Spleen (tissue), 11 donors: ENCODE results near the gene ADCY4. TPM values are rescaled to one million over a fixed set of nuclear protein-coding genes. Genes with fewer than 3 reads are reported as not detected.

Experiments used
- DNase-seq: peaks from one replicate; pipeline ENCODE4 v3.0.0-alpha.2; 2020
- H3K27ac ChIP-seq, 8 donors: fragments of 200-600 bp; sonication (generic) in 7 of 8; 1 replicate in 4 of 8; 2 replicates in 4 of 8; pipeline versions ENCODE4 v1.5.0 to v1.8.0; 2016 to 2021; ENCODE audit warnings: inconsistent platforms in 4 of 8, mild to moderate bottlenecking in 4 of 8, moderate library complexity in 1 of 8
- H3K27me3 ChIP-seq, 7 donors: fragments of 200-600 bp; sonication (generic) in 6 of 7; replicated peaks in 1 of 7; 1 replicate in 4 of 7; 2 replicates in 3 of 7; pipeline versions ENCODE4 v1.5.0 to v1.8.0; 2016 to 2021; ENCODE audit warnings: inconsistent platforms in 3 of 7, mild to moderate bottlenecking in 1 of 7
- H3K36me3 ChIP-seq, 6 donors: fragments of 200-600 bp; sonication (generic) in 5 of 6; 1 replicate in 4 of 6; 2 replicates in 2 of 6; pipeline versions ENCODE4 v1.5.0 to v1.8.0; 2016 to 2021; ENCODE audit warnings: inconsistent platforms in 2 of 6
- H3K4me1 ChIP-seq, 6 donors: fragments of 200-600 bp; sonication (generic) in 5 of 6; 1 replicate in 3 of 6; 2 replicates in 3 of 6; pipeline versions ENCODE4 v1.5.0 to v1.8.0; 2016 to 2021; ENCODE audit warnings: inconsistent platforms in 3 of 6
- H3K4me3 ChIP-seq, 8 donors: fragments of 200-600 bp; sonication (generic) in 7 of 8; 1 replicate in 4 of 8; 2 replicates in 4 of 8; pipeline versions ENCODE4 v1.5.0 to v1.8.0; 2016 to 2021; ENCODE audit warnings: inconsistent platforms in 4 of 8, mild to moderate bottlenecking in 4 of 8, moderate library complexity in 2 of 8
- H3K9me3 ChIP-seq, 8 donors: fragments of 200-600 bp; sonication (generic) in 7 of 8; 1 replicate in 4 of 8; 2 replicates in 4 of 8; pipeline versions ENCODE4 v1.5.0 to v1.8.0; 2016 to 2021; ENCODE audit warnings: inconsistent platforms in 4 of 8
- CTCF ChIP-seq, 11 experiments: fragments of 200-600 bp in 7 of 11; fragments of 450-650 bp in 4 of 11; sonication (generic) in 4 of 11; IDR thresholded peaks in 8 of 11; conservative IDR thresholded peaks in 3 of 11; 1 replicate in 7 of 11; 2 replicates in 4 of 11; pipeline versions ENCODE4 v1.4.0 to v1.8.0; 2016 to 2021; ENCODE audit warnings: antibody characterized with exemption in 11 of 11, inconsistent platforms in 4 of 11, mild to moderate bottlenecking in 1 of 11
- POLR2A ChIP-seq, 3 donors: fragments of 450-650 bp; IDR thresholded peaks; one replicate each; pipeline ENCODE4 v1.5.1; 2017; ENCODE audit warnings: antibody characterized with exemption in 3 of 3, mild to moderate bottlenecking in 1 of 3
- POLR2AphosphoS5 ChIP-seq, 3 donors: sonication (generic); formaldehyde crosslinking; IDR thresholded peaks; one replicate each; pipeline ENCODE4 v1.5.1; 2017; ENCODE audit warnings: antibody characterized with exemption in 3 of 3
- WGBS, 5 donors: extraction: QIAGEN DNeasy Blood & Tissue Kit in 3 of 5; methylation state at CpG; one replicate each; pipeline versions ENCODE4 v1.1.5 to v1.1.7; 2013 to 2018; 5-methylcytosine and 5-hydroxymethylcytosine counted together
- intact Hi-C: fragments of 100-400 bp; cut with DNase I; formaldehyde crosslinking; loops from one replicate; pipeline ENCODE4 v1.15.0; 2023; ENCODE audit warnings: low total_unique reads
- polyA plus RNA-seq, 3 donors: library from polyadenylated mRNA; stranded (reverse); fragments of 200-250 nt; gene quantifications; one replicate each; pipeline ENCODE4 v1.2.1, GENCODE V29; 2013
- total RNA-seq, 7 donors: library from RNA; depleted of rRNA in 3 of 7; stranded (reverse); fragments of >200 nt in 3 of 7; fragmentation: NEBNext Ultra II Directional in 4 of 7; extraction: Animal tissue kit (Norgen Biotek cat#: 25700) in 4 of 7; gene quantifications; one replicate each; pipeline versions ENCODE4 v1.1.0 to v1.2.1, GENCODE V29; 2016 to 2021
- donor health status: healthy with polysubstance abuse.
- donor health status: DM: no; HTN: no; CAD: no; lungs with moderate emphysema.
- donor health status: DM: no; HTN: no; CAD: no.
- donor health status: Bipolar disorder and iron deficiency.
- donor health status: healthy.
- donor health status: DM: no; HTN: no; CAD: no.
- donor health status: DM: yes; HTN: yes; CAD: no.

Gene ADCY4
- total and polyA plus RNA-seq, 10 donors: 13.0 to 114 (median 56.7) TPM

- intact Hi-C loops: no loop called here
These were observed 43.5 kb upstream of the ADCY4 start for GRCh38 chr14:24378327-24378726.

GRCh38 chr14:24377657-24378056, 42.8 kb upstream of the ADCY4 start:
- no peak for DNase-seq
- WGBS, 5 donors: 65 to 82% (median 69%) methylated on average over 2 of the region's 2 CpGs
- Histone ChIP-seq H3K4me1 (no peaks in the 10 kb centered on the region), H3K27ac (no peak overlapping the region), H3K27me3 (peaks cover 0 to 10% (median 0%) of the 10 kb centered on the region in 7 donors), H3K4me3 (no peak overlapping the region), H3K36me3 (peaks cover 0 to 7% (median 0%) of the 10 kb centered on the region in 6 donors), H3K9me3 (no peaks in the 10 kb centered on the region)
- intact Hi-C loops: no loop called here
- TF ChIP-seq CTCF (IDR thresholded peaks at IDR 0.05 in 8 of 11, conservative IDR thresholded peaks at IDR 0.05 in 3 of 11) (no peak), POLR2A (IDR thresholded peaks at IDR 0.05) (no peak), POLR2AphosphoS5 (IDR thresholded peaks at IDR 0.05) (no peak)

More at GRCh38 chr14:24378327-24378726, 43.5 kb upstream of the ADCY4 start:
- Histone ChIP-seq H3K36me3 (peaks cover 0 to 4% (median 0%) of the 10 kb centered on the region in 6 donors), H3K9me3 (no peaks in the 10 kb centered on the region), H3K27ac (no peak overlapping the region), H3K4me1 (no peaks in the 10 kb centered on the region), H3K27me3 (peaks cover 0 to 10% (median 0%) of the 10 kb centered on the region in 7 donors), H3K4me3 (no peak overlapping the region)
- TF ChIP-seq CTCF (IDR thresholded peaks at IDR 0.05 in 8 of 11, conservative IDR thresholded peaks at IDR 0.05 in 3 of 11) (no peak), POLR2A (IDR thresholded peaks at IDR 0.05) (no peak), POLR2AphosphoS5 (IDR thresholded peaks at IDR 0.05) (no peak)
- no peak for DNase-seq
- WGBS, 5 donors: 83 to 96% (median 87%) methylated on average over 3 of the region's 3 CpGs

GRCh38 chr14:24377126-24377525, 42.3 kb upstream of the ADCY4 start:
- H3K4me3 ChIP-seq: no peak overlapping the region
- peaks cover 0 to 7% (median 0%) of the 10 kb centered on the region in 6 donors for H3K36me3 ChIP-seq
- intact Hi-C loops: no loop called here
- peaks cover 0 to 4% (median 0%) of the 10 kb centered on the region in 6 donors for H3K4me1 ChIP-seq
- H3K27me3 ChIP-seq: peaks cover 0 to 10% (median 0%) of the 10 kb centered on the region in 7 donors
- 77 to 85% (median 82%) methylated on average over 7 of the region's 7 CpGs for WGBS, 5 donors
- DNase-seq: no peak
- no peaks in the 10 kb centered on the region for H3K9me3 ChIP-seq
- no peak overlapping the region for H3K27ac ChIP-seq
- TF ChIP-seq POLR2AphosphoS5 (IDR thresholded peaks at IDR 0.05): no peak
- no peak for TF ChIP-seq CTCF (IDR thresholded peaks at IDR 0.05 in 8 of 11, conservative IDR thresholded peaks at IDR 0.05 in 3 of 11)
- no peak for TF ChIP-seq POLR2A (IDR thresholded peaks at IDR 0.05)

- intact Hi-C loops: no loop called here
- no peak for DNase-seq
- peaks cover 0 to 7% (median 0%) of the 10 kb centered on the region in 6 donors for H3K36me3 ChIP-seq
These were observed 41.7 kb upstream of the ADCY4 start for GRCh38 chr14:24376448-24377070.

More at GRCh38 chr14:24376448-24377070, 41.7 kb upstream of the ADCY4 start:
- H3K4me3 ChIP-seq: no peak overlapping the region
- no peaks in the 10 kb centered on the region for H3K9me3 ChIP-seq
- TF ChIP-seq POLR2AphosphoS5 (IDR thresholded peaks at IDR 0.05) (no peak), POLR2A (IDR thresholded peaks at IDR 0.05) (no peak), CTCF (IDR thresholded peaks at IDR 0.05 in 8 of 11, conservative IDR thresholded peaks at IDR 0.05 in 3 of 11) (no peak)
- no peak overlapping the region for H3K27ac ChIP-seq
- 73 to 80% (median 74%) methylated on average over 16 of the region's 16 CpGs for WGBS, 5 donors
- peaks cover 0 to 10% (median 0%) of the 10 kb centered on the region in 7 donors for H3K27me3 ChIP-seq
- H3K4me1 ChIP-seq: peaks cover 0 to 4% (median 0%) of the 10 kb centered on the region in 6 donors
